Measurements from ENCODE around the gene TNFSF15.

Gene TNFSF15

DNA sequence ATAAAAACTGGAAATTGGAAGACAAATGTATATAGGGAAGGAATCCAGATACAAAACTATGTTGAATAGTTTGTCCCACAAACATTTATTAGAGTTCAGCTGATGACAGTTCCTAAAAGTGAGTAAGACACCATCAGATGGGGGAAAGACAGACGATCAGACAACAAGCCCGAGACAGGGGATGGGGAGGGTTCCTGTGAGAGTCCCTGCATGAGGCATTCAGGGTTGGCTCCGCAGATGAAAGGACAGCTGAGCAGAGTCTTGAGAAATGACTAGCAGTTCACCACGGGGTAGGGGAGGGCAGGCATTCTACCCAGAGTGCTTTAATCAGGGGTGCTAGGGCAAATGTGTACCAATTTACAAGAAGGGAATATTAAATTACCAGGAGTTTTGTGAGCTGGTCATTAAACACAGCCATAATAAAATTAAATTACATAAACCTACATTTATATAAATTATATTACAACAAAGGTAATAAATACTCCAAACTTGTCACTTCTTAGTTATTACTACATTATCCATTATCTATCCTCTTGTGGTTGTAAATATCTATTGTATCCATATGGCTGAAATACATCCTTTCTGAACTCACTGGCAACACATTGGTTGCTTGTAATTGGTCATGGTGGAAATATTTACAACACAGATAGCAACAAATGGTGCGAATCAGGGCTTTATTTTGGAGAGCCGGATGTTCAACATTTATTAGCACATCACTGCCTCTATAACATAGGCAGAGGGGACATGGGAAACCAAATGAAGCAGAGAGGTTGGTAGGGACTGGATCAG lies 27.8 kb downstream of the TNFSF15 start:
- Histone ChIP-seq H3K4me1 (ENCODE audit: control insufficient read depth, insufficient read depth, low read length) (peaks cover 11% of the 10 kb centered on the region), H3K27ac (ENCODE audit: extremely low read depth, low read depth, low read length) (no peak overlapping the region), H3K4me3 (ENCODE audit: low read depth, low read length) (no peak overlapping the region), H3K9me3 (ENCODE audit: control insufficient read depth, insufficient read depth, low read depth, low read length) (no peaks in the 10 kb centered on the region), H3K36me3 (ENCODE audit: control insufficient read depth in 2 of 2, insufficient read depth in 1 of 2, low read length in 2 of 2) (no peaks in the 10 kb centered on the region)
- no peak for TF ChIP-seq GLIS1 (tag by site-specific recombination; IDR thresholded peaks at IDR 0.05)
- TF ChIP-seq, protein P1, sequence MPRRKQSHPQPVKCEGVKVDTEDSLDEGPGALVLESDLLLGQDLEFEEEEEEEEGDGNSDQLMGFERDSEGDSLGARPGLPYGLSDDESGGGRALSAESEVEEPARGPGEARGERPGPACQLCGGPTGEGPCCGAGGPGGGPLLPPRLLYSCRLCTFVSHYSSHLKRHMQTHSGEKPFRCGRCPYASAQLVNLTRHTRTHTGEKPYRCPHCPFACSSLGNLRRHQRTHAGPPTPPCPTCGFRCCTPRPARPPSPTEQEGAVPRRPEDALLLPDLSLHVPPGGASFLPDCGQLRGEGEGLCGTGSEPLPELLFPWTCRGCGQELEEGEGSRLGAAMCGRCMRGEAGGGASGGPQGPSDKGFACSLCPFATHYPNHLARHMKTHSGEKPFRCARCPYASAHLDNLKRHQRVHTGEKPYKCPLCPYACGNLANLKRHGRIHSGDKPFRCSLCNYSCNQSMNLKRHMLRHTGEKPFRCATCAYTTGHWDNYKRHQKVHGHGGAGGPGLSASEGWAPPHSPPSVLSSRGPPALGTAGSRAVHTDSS (tag by site-specific recombination; IDR thresholded peaks at IDR 0.05), result no peak
- TF ChIP-seq, protein P2, sequence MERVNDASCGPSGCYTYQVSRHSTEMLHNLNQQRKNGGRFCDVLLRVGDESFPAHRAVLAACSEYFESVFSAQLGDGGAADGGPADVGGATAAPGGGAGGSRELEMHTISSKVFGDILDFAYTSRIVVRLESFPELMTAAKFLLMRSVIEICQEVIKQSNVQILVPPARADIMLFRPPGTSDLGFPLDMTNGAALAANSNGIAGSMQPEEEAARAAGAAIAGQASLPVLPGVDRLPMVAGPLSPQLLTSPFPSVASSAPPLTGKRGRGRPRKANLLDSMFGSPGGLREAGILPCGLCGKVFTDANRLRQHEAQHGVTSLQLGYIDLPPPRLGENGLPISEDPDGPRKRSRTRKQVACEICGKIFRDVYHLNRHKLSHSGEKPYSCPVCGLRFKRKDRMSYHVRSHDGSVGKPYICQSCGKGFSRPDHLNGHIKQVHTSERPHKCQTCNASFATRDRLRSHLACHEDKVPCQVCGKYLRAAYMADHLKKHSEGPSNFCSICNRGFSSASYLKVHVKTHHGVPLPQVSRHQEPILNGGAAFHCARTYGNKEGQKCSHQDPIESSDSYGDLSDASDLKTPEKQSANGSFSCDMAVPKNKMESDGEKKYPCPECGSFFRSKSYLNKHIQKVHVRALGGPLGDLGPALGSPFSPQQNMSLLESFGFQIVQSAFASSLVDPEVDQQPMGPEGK (tag by site-specific recombination; IDR thresholded peaks at IDR 0.05), result no peak
- POLR2A ChIA-PET, result no interaction called here
- CTCF ChIA-PET, result interaction anchor here (0.6 to 0.7 kb wide), 2 partner anchors 40 to 89 kb away, joined by 3 to 4 read pairs; no protein-coding TSS in a partner anchor

DNA sequence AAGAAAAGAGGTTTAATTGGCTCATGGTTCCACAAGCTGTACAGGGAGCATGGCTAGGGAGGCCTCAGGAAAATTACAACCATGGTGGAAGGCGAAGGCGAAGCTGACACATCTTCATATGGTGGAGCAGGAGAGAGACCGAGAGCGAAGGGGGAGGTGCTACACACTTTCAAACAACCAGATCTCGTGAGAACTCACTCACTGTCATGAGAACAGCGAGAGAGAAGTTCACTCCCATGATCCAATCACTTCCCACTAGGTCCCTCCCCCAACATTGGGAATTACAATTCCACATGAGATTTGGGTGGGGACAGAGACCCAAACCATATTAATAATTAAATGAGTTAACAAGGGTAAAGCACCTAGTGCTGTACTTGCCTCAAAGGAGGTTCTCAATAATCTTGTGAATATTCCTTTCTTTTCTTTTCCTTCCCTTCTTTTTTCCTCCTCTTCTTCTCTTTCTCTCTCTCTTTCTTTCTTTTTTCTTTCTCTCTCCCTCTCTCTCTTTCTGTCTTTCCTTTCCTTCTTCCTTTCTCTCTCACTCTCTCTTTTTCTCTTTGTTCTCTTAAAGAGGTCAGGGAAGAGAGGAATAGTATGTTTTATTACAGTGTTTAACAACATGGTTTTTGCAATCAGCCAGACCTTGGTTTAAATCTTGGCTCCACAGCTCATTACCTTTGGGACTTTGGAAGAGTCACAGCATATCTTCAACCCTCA lies 29.0 kb downstream of the TNFSF15 start:
- H3K27ac ChIP-seq (ENCODE audit: extremely low read depth, low read depth, low read length), result no peak overlapping the region
- no peaks in the 10 kb centered on the region for H3K9me3 ChIP-seq (ENCODE audit: control insufficient read depth, insufficient read depth, low read depth, low read length)
- H3K4me3 ChIP-seq (ENCODE audit: low read depth, low read length), result no peak overlapping the region
- TF ChIP-seq SCRT2 (tag by site-specific recombination; IDR thresholded peaks at IDR 0.05) (no peak), ZNF580 (tag by site-specific recombination; IDR thresholded peaks at IDR 0.05) (no peak), ZNF366 (tag by site-specific recombination; conservative IDR thresholded peaks at IDR 0.05) (peak; percentile 50; the same call in 1 of the 2 replicates), BCL11B (tag by site-specific recombination; IDR thresholded peaks at IDR 0.05; ENCODE audit: low read depth) (no peak), MZF1 (tag by site-specific recombination; IDR thresholded peaks at IDR 0.05; ENCODE audit: borderline replicate concordance) (no peak), PRDM1 (tag by site-specific recombination; IDR thresholded peaks at IDR 0.05) (peak; percentile 58), ZNF555 (tag by site-specific recombination; conservative IDR thresholded peaks at IDR 0.05) (no peak)
- TF ChIP-seq, protein P3, sequence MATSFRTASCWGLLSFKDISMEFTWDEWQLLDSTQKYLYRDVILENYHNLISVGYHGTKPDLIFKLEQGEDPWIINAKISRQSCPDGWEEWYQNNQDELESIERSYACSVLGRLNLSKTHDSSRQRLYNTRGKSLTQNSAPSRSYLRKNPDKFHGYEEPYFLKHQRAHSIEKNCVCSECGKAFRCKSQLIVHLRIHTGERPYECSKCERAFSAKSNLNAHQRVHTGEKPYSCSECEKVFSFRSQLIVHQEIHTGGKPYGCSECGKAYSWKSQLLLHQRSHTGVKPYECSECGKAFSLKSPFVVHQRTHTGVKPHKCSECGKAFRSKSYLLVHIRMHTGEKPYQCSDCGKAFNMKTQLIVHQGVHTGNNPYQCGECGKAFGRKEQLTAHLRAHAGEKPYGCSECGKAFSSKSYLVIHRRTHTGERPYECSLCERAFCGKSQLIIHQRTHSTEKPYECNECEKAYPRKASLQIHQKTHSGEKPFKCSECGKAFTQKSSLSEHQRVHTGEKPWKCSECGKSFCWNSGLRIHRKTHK (tag by site-specific recombination; IDR thresholded peaks at IDR 0.05), result no peak
- H3K4me1 ChIP-seq (ENCODE audit: control insufficient read depth, insufficient read depth, low read length), result peaks cover 11% of the 10 kb centered on the region
- ChIA-PET POLR2A (no interaction called here), CTCF (interaction anchor here (0.8 kb wide), 1 partner anchor 130 kb away, joined by 3 read pairs; no protein-coding TSS in a partner anchor)
- no peaks in the 10 kb centered on the region for H3K36me3 ChIP-seq (ENCODE audit: control insufficient read depth in 2 of 2, insufficient read depth in 1 of 2, low read length in 2 of 2)

DNA sequence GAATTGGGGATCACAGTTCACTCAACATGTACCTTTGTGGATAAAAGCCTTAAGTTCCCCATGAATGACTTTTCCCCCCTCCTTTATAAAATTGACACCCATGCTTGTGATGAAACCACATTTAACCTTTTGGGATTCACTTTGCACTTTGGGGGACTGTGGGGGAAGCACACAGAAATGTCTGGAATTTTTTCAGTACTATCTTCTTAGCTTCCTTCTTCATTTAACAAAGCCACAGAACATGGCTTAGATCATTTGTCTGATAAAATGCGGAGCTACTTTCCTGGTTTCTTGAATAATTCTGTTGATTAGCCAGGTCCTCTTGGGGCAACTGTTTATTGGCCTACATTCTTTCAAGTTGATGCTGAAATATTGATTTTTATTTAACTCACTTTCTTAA lies 29.9 kb downstream of the TNFSF15 start:
- Histone ChIP-seq H3K9me3 (ENCODE audit: control insufficient read depth, insufficient read depth, low read depth, low read length) (no peaks in the 10 kb centered on the region), H3K4me1 (ENCODE audit: control insufficient read depth, insufficient read depth, low read length) (peaks cover 11% of the 10 kb centered on the region), H3K4me3 (ENCODE audit: low read depth, low read length) (no peak overlapping the region), H3K36me3 (ENCODE audit: control insufficient read depth in 2 of 2, insufficient read depth in 1 of 2, low read length in 2 of 2) (no peaks in the 10 kb centered on the region), H3K27ac (ENCODE audit: extremely low read depth, low read depth, low read length) (no peak overlapping the region)
- TF ChIP-seq ZNF560 (tag by site-specific recombination; IDR thresholded peaks at IDR 0.05; ENCODE audit: borderline replicate concordance) (no peak), BCL11B (tag by site-specific recombination; IDR thresholded peaks at IDR 0.05; ENCODE audit: low read depth) (no peak), ZNF335 (tag by site-specific recombination; conservative IDR thresholded peaks at IDR 0.05) (no peak), ZNF184 (tag by site-specific recombination; IDR thresholded peaks at IDR 0.05) (no peak), ZBTB48 (tag by site-specific recombination; IDR thresholded peaks at IDR 0.05) (no peak), ZNF830 (tag by site-specific recombination; IDR thresholded peaks at IDR 0.05; ENCODE audit: low read depth) (no peak), ZNF248 (tag by site-specific recombination; IDR thresholded peaks at IDR 0.05) (no peak), KLF10 (tag by site-specific recombination; IDR thresholded peaks at IDR 0.05) (no peak), ZNF132 (tag by site-specific recombination; IDR thresholded peaks at IDR 0.05; ENCODE audit: borderline replicate concordance) (no peak), ZNF202 (tag by site-specific recombination; IDR thresholded peaks at IDR 0.05; ENCODE audit: borderline replicate concordance) (no peak), KLF7 (tag by site-specific recombination; IDR thresholded peaks at IDR 0.05; ENCODE audit: borderline replicate concordance) (no peak), ZNF747 (tag by site-specific recombination; IDR thresholded peaks at IDR 0.05) (no peak), ZNF350 (tag by site-specific recombination; IDR thresholded peaks at IDR 0.05) (no peak)
- ChIA-PET POLR2A (no interaction called here), CTCF (no interaction called here)
